Esophagus (tissue), 2 donors: Measurements from ENCODE around the gene STARD9. TPM values are rescaled to one million over a fixed set of nuclear protein-coding genes. Genes with fewer than 3 reads are reported as not detected.

Experiments
- H3K27ac ChIP-seq, 2 donors: one replicate each; pipeline ENCODE4 v1.5.1; 2013; ENCODE audit warnings: low read depth in 2 of 2, mild to moderate bottlenecking in 2 of 2, inconsistent platforms in 1 of 2, low read length in 1 of 2, moderate library complexity in 1 of 2
- H3K27me3 ChIP-seq, 2 donors: one replicate each; pipeline ENCODE4 v1.6.1; 2013; ENCODE audit warnings: low read length in 2 of 2, control low read depth in 1 of 2, mild to moderate bottlenecking in 1 of 2; ENCODE audit not compliant: insufficient read depth in 2 of 2, control insufficient read depth in 1 of 2
- H3K36me3 ChIP-seq, 2 donors: one replicate each; pipeline ENCODE4 v1.6.1; 2013; ENCODE audit warnings: low read length in 1 of 2; ENCODE audit not compliant: control insufficient read depth in 2 of 2, insufficient read depth in 2 of 2
- H3K4me1 ChIP-seq, 2 donors: one replicate each; pipeline ENCODE4 v1.6.1; 2013; ENCODE audit warnings: low read length in 1 of 2; ENCODE audit not compliant: control insufficient read depth in 2 of 2, insufficient read depth in 2 of 2
- H3K4me3 ChIP-seq, 2 donors: one replicate each; pipeline ENCODE4 v1.5.1; 2013; ENCODE audit warnings: low read length in 2 of 2, mild to moderate bottlenecking in 2 of 2, low read depth in 1 of 2, moderate library complexity in 1 of 2
- H3K9me3 ChIP-seq, 2 donors: one replicate each; pipeline ENCODE4 v1.6.1; 2013; ENCODE audit warnings: mild to moderate bottlenecking in 2 of 2, low read depth in 1 of 2, low read length in 1 of 2, moderate library complexity in 1 of 2; ENCODE audit not compliant: control insufficient read depth in 2 of 2, insufficient read depth in 1 of 2
- WGBS, 2 donors: extraction: QIAGEN DNeasy Blood & Tissue Kit; methylation state at CpG; one replicate each; pipeline ENCODE4 v1.1.7; 2013; 5-methylcytosine and 5-hydroxymethylcytosine counted together
- polyA plus RNA-seq, 2 donors: library from polyadenylated mRNA; stranded (reverse); fragments of 200-250 nt; gene quantifications; one replicate each; pipeline ENCODE4 v1.2.3, GENCODE V29; 2013
- donor health status: healthy with polysubstance abuse.
- donor health status: Bipolar disorder and iron deficiency.

Gene STARD9
- polyA plus RNA-seq, 2 donors, result 2.2 to 5.7 TPM

DNA sequence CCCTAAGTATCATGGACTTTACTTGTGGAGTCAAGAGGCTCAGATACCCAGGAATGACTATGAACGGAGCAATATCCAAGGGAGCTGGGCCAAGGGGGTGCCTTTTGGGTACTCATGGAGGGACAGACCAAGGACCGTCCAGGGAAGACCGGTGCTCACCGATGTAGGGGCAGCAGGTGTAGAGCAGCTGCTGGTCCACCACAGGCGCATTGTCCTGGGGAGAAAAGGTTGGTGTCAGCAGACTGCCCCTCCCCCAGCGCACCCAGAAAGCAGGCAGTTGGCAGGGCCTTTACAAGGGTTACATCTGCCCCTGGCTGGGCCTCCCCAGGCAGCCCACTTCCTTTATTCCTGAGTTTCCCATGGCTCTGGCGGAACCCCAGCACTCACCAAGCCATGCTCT is 154.0 kb downstream of the STARD9 start:
- H3K27me3 ChIP-seq, result no peaks in the 10 kb centered on the region
- no peaks in the 10 kb centered on the region for H3K9me3 ChIP-seq
- H3K4me3 ChIP-seq, result no peak overlapping the region
- peaks cover 9 to 51% of the 10 kb centered on the region in 2 donors for H3K36me3 ChIP-seq
- no peaks in the 10 kb centered on the region for H3K4me1 ChIP-seq
- H3K27ac ChIP-seq, result no peak overlapping the region
- 94 to 95% methylated on average over 7 of the region's 7 CpGs for WGBS, 2 donors

DNA sequence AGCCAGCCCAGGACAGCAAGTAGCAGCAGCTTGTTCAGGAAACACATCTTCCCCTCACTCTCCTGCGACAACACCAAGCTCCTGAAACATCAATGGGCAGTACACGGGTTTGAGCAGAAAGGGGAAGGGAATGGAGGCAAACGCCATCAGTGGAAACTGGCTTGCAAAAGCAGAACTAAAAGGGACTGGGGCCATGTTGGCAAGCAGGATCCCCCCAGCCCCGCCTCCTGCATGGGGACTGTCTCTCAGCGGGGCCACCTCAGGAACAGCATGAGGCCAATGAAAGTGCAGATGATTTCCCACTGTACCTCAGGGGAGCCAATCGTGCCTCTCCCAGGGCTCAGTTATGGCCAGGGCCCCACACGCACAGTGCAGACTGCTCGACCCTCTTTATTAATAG is 154.7 kb downstream of the STARD9 start:
- 79 to 83% methylated on average over 8 of the region's 8 CpGs for WGBS, 2 donors

DNA sequence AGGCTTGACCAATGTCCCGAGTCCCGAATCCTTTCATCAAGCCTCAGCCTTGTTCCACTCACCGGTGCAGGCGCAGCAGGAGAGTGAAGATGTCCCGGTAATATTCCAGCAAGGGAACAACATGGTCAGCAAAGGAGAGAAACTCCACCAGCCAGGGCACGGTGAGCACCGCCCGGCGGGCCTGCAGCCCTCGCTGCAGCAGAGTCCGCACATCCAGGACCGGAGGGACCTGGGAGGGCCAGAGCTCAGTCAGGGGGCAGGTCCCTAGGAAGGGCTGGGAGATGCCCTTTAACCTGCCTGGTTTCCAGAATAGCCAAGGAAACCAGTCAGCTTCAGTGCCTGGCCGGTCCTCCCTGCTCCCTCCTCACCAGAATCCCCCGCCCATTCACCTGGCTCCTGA is 155.1 kb downstream of the STARD9 start:
- 93 to 95% methylated on average over 14 of the region's 14 CpGs for WGBS, 2 donors
- H3K27ac ChIP-seq, result no peak overlapping the region
- no peak overlapping the region for H3K4me3 ChIP-seq
- H3K27me3 ChIP-seq, result no peaks in the 10 kb centered on the region
- peaks cover 12 to 49% of the 10 kb centered on the region in 2 donors for H3K36me3 ChIP-seq
- no peaks in the 10 kb centered on the region for H3K4me1 ChIP-seq
- H3K9me3 ChIP-seq, result no peaks in the 10 kb centered on the region

More for the DNA sequence above, 154.7 kb downstream of the STARD9 start:
- Histone ChIP-seq H3K4me3 (no peak overlapping the region), H3K4me1 (no peaks in the 10 kb centered on the region), H3K27me3 (no peaks in the 10 kb centered on the region), H3K36me3 (peaks cover 9 to 53% of the 10 kb centered on the region in 2 donors), H3K9me3 (no peaks in the 10 kb centered on the region), H3K27ac (no peak overlapping the region)

DNA sequence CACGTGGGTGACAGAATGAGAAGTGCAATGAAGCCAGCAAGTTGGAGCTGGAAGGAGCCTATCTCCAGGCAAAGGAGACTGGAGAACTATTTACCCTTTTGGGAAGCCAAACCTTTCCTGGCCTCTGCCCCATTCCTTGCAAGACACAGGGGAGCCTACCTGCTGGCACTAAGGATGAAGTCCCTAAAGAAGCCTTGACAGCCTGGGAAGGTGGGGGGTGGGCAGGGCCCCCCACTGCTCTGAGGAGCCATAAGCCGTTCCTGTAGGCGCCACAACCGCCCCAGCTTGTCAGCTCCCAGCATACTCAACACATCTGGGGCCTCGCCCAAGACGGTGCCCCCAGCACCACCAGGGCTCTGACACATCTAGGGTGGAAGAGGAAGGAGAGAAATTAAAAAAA is 156.1 kb downstream of the STARD9 start:
- Histone ChIP-seq H3K9me3 (no peaks in the 10 kb centered on the region), H3K27ac (no peak overlapping the region), H3K4me3 (no peak overlapping the region), H3K36me3 (peaks cover 12 to 44% of the 10 kb centered on the region in 2 donors), H3K4me1 (peaks cover 0 to 5% of the 10 kb centered on the region in 2 donors), H3K27me3 (no peaks in the 10 kb centered on the region)
- WGBS, 2 donors, result 76 to 83% methylated on average over 6 of the region's 6 CpGs

DNA sequence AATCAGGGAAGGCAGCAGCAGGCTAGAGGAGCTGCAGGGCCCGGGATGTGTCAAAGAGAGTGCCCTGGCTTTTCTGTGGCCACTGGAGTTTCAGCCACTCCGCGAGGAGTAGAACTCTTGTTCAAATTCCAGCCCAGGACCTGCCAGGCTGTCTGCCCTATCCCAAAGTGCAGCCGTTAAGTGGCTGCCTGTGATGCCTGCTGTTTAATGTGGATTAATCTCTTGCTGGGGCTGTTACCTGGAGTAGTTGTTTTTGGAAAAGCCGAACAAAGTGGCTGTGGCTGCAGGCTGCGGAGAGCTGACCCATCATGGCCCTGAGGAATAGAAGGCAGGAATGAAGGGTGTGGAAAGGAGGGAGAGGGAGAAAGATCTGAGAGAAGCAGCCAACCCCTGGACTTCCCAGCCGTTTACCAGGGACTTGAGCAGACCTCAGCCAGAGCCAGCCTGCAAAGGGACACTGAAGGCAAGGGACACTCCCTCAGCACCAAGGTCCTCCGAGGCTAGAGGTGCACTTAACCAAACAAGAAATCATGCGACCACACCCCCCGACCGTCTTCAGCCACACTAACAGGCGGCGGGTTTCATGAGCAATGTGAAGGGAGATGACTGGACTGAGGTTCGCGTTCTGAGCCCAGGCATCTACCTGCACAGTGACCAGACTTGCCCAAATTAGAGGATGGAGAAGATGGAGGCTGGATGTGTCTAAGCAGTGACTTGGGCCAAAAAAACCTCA is 156.9 kb downstream of the STARD9 start:
- 89 to 91% methylated on average over 15 of the region's 15 CpGs for WGBS, 2 donors
- H3K9me3 ChIP-seq, result no peaks in the 10 kb centered on the region
- H3K4me3 ChIP-seq, result no peak overlapping the region
- peaks cover 0 to 5% of the 10 kb centered on the region in 2 donors for H3K4me1 ChIP-seq
- peaks cover 12 to 40% of the 10 kb centered on the region in 2 donors for H3K36me3 ChIP-seq
- H3K27ac ChIP-seq, result no peak overlapping the region
- H3K27me3 ChIP-seq, result no peaks in the 10 kb centered on the region

DNA sequence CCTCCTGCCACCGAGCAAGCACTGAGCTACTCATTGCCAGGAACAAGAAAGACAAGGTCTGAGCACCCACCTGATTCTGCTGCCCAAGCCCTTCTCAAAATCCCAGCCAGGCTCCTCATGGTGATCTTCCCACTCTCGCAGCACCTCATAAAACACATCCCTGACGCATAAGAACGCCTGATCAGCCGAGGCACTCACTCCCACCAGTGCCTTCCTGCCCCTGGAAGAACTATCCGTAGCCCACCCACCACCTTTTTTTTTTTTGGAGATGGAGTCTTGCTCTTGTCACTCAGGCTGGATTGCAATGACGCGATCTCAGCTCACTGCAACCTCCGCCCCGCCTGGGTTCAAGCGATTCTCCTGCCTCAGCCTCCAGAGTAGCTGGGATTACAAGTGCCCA is 157.6 kb downstream of the STARD9 start:
- Histone ChIP-seq H3K36me3 (peaks cover 12 to 36% of the 10 kb centered on the region in 2 donors), H3K4me3 (no peak overlapping the region), H3K9me3 (no peaks in the 10 kb centered on the region), H3K27ac (no peak overlapping the region), H3K27me3 (no peaks in the 10 kb centered on the region), H3K4me1 (peaks cover 0 to 5% of the 10 kb centered on the region in 2 donors)
- 94 to 95% methylated on average over 11 of the region's 11 CpGs for WGBS, 2 donors

DNA sequence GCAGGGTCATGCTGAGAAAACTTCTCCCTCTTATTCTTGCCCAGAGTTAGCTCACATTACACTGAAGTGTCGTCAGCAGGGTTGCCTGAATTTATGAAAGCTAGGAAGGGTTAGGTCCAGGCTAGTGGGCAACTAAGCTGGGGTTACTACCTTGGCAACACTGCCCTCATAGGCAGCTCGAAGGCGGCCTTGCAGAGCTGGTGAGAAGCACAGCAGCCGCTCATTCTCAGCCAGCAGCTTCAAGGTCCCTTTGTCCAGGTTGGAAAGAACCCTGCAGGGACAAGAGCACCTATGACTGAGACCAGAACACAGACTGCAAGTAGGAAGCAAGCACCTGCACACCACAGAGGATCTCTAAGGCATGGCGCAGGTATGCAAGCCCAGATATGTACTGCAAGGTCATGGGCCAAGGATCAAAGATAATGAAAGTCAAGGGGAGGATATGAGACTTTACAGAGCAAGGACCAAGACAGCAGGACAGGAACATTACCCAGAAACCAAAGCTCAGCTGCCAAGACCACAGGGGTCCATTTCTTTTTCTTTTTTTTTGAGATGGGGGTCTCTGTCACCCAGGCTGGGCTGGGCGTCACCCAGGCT is 158.8 kb downstream of the STARD9 start:
- Histone ChIP-seq H3K4me1 (peaks cover 0 to 5% of the 10 kb centered on the region in 2 donors), H3K4me3 (no peak overlapping the region)
- WGBS, 2 donors, result 82 to 91% methylated on average over 6 of the region's 6 CpGs

DNA sequence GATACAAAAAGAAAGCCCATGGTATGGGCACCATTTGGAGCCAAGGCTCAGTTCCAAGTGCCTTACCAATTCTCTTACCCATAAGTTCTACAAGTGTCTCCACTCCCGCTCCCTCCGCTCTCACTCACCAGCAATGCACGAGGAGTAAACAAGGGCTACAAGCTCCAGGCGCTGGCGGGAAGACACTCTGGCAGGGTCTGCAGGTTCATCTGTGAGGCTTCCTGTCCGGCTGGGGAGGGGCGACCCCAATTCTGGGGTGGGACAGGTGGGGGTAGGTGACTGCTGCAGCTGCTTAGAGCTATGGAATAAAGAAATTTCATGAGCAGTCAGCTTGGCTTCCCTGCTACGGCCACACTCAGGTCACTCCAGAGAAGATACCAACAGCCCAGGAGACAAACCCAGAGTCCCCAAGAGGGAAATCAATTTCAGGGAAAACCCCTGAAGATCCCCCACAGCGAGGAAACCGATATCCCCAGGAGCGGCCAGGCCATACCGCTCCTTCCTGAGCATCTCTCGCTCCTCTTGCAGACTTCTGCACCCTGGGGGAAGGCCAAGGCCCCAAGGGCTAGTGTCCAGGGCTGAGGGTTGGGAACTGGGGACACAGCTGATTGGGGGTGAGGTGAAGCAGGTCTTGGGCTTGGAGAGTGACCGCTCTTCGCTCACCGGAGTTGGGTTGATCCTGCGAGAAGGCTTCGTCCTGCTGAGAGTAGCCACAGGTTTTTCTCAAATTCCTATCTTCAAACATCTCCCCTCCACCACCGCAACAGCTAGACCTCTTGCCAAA is 160.2 kb downstream of the STARD9 start:
- H3K27ac ChIP-seq, result no peak overlapping the region
- H3K27me3 ChIP-seq, result no peaks in the 10 kb centered on the region
- no peaks in the 10 kb centered on the region for H3K9me3 ChIP-seq
- H3K4me3 ChIP-seq, result peak overlapping the region; percentile 82
- peaks cover 3 to 26% of the 10 kb centered on the region in 2 donors for H3K36me3 ChIP-seq
- H3K4me1 ChIP-seq, result peaks cover 0 to 5% of the 10 kb centered on the region in 2 donors
- 84 to 85% methylated on average over 19 of the region's 19 CpGs for WGBS, 2 donors

More for the DNA sequence above, 158.8 kb downstream of the STARD9 start:
- no peak overlapping the region for H3K27ac ChIP-seq
- peaks cover 12 to 35% of the 10 kb centered on the region in 2 donors for H3K36me3 ChIP-seq
- no peaks in the 10 kb centered on the region for H3K9me3 ChIP-seq
- no peaks in the 10 kb centered on the region for H3K27me3 ChIP-seq

DNA sequence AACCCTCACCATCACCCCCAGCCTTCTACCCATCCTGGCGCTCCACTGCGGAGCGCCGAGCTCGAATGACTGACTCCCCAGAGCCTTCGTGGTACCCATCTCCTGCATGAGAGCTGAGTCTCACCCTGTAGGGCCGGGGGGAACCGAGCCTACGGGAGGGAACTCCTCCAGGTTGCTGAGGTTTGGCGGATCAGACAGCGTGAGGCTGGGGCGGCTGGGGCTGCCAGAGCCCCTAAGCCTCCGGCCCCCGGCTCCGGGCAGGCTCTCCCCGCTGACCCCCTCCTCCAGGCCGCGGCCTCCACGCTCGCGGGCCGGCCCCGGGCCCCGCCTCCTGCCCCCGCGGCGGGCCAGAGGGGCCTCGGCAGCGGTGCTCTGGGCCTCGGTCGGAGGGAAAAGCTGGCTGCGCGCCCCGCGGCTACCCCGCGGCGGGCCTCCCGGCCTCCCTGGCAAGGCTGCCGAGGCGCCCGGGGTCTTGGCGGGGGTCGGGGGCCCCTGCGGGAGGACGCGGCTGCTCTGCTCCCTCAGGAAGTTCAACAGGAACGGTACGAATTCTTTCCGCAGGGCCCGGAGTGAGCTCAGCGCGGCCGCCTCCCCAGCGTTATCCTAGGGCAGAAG is 160.9 kb downstream of the STARD9 start:
- 1 to 2% methylated on average over 27 to 55 of the region's 55 CpGs for WGBS, 2 donors
- no peaks in the 10 kb centered on the region for H3K9me3 ChIP-seq
- H3K4me3 ChIP-seq, result peak overlapping the region; percentile 82
- H3K27me3 ChIP-seq, result no peaks in the 10 kb centered on the region
- H3K4me1 ChIP-seq, result peaks cover 0 to 5% of the 10 kb centered on the region in 2 donors
- H3K27ac ChIP-seq, result peak overlapping the region; percentile 81 to 95
- peaks cover 3 to 21% of the 10 kb centered on the region in 2 donors for H3K36me3 ChIP-seq
